Rectal smooth muscle tissue (tissue), 1 donor: ENCODE measurements around the gene TMEM184C.
A peak's percentile ranks its signal among the peaks of the same experiment; 100 is the strongest.

ENCODE experiments used
- H3K27ac ChIP-seq: one replicate; pipeline ENCODE4 v1.7.0; 2013; ENCODE audit warnings: low read depth, low read length, inconsistent platforms
- H3K27me3 ChIP-seq: one replicate; pipeline ENCODE4 v1.7.0; 2013; ENCODE audit warnings: low read length; ENCODE audit not compliant: control insufficient read depth, insufficient read depth
- H3K36me3 ChIP-seq: one replicate; pipeline ENCODE4 v1.7.0; 2013; ENCODE audit warnings: low read length; ENCODE audit not compliant: control insufficient read depth, insufficient read depth
- H3K4me1 ChIP-seq: one replicate; pipeline ENCODE4 v1.7.0; 2013; ENCODE audit warnings: low read length; ENCODE audit not compliant: control insufficient read depth, insufficient read depth
- H3K4me3 ChIP-seq: one replicate; pipeline ENCODE4 v1.7.0; 2013; ENCODE audit warnings: low read length
- H3K9ac ChIP-seq: one replicate; pipeline ENCODE4 v1.7.0; 2013; ENCODE audit warnings: low read length

The TMEM184C gene

GRCh38 chr4:147617173-147617840 is at the start of gene TMEM184C:
Gene TMEM184C, plus strand, starts transcription at chr4:147617397. Its CDS starts 560 bp downstream, at chr4:147617957.
- Histone ChIP-seq H3K27ac (peak within 1 kb of the TSS; percentile 73), H3K9ac (peak within 1 kb of the TSS; percentile 76), H3K4me3 (peak within 1 kb of the TSS; percentile 95), H3K36me3 (no peaks in the 10 kb centered on the region), H3K27me3 (no peaks in the 10 kb centered on the region), H3K4me1 (peaks cover 4% of the 10 kb centered on the region)

GRCh38 chr4:147570616-147571015 is 46.6 kb upstream of the TMEM184C start:
- Histone ChIP-seq H3K4me1 (no peaks in the 10 kb centered on the region), H3K27ac (no peak overlapping the region), H3K9ac (no peak overlapping the region), H3K27me3 (no peaks in the 10 kb centered on the region), H3K4me3 (no peak overlapping the region), H3K36me3 (no peaks in the 10 kb centered on the region)

- no peak overlapping the region for H3K4me3 ChIP-seq
- H3K4me1 ChIP-seq = no peaks in the 10 kb centered on the region
- no peaks in the 10 kb centered on the region for H3K36me3 ChIP-seq
- H3K27me3 ChIP-seq = no peaks in the 10 kb centered on the region
- no peak overlapping the region for H3K27ac ChIP-seq
- no peak overlapping the region for H3K9ac ChIP-seq
These were observed 46.0 kb upstream of the TMEM184C start for GRCh38 chr4:147571036-147571770.

GRCh38 chr4:147576084-147576483 is 41.1 kb upstream of the TMEM184C start:
- no peaks in the 10 kb centered on the region for H3K36me3 ChIP-seq
- no peaks in the 10 kb centered on the region for H3K27me3 ChIP-seq
- no peak overlapping the region for H3K27ac ChIP-seq
- H3K9ac ChIP-seq = no peak overlapping the region
- no peaks in the 10 kb centered on the region for H3K4me1 ChIP-seq
- H3K4me3 ChIP-seq = no peak overlapping the region

GRCh38 chr4:147578051-147578476 is 39.1 kb upstream of the TMEM184C start:
- H3K9ac ChIP-seq = no peak overlapping the region
- H3K27me3 ChIP-seq = no peaks in the 10 kb centered on the region
- H3K27ac ChIP-seq = no peak overlapping the region
- no peaks in the 10 kb centered on the region for H3K4me1 ChIP-seq
- no peak overlapping the region for H3K4me3 ChIP-seq
- no peaks in the 10 kb centered on the region for H3K36me3 ChIP-seq

GRCh38 chr4:147578593-147578992 is 38.6 kb upstream of the TMEM184C start:
- no peak overlapping the region for H3K4me3 ChIP-seq
- H3K27me3 ChIP-seq = no peaks in the 10 kb centered on the region
- H3K9ac ChIP-seq = no peak overlapping the region
- H3K4me1 ChIP-seq = no peaks in the 10 kb centered on the region
- no peaks in the 10 kb centered on the region for H3K36me3 ChIP-seq
- no peak overlapping the region for H3K27ac ChIP-seq

- no peak overlapping the region for H3K4me3 ChIP-seq
- H3K27me3 ChIP-seq = no peaks in the 10 kb centered on the region
These were observed 36.8 kb upstream of the TMEM184C start for GRCh38 chr4:147580396-147580795.

GRCh38 chr4:147581606-147582350 is 35.4 kb upstream of the TMEM184C start:
- no peak overlapping the region for H3K27ac ChIP-seq
- H3K4me3 ChIP-seq = no peak overlapping the region
- H3K36me3 ChIP-seq = no peaks in the 10 kb centered on the region
- no peaks in the 10 kb centered on the region for H3K4me1 ChIP-seq
- H3K9ac ChIP-seq = no peak overlapping the region
- H3K27me3 ChIP-seq = no peaks in the 10 kb centered on the region

More at GRCh38 chr4:147580396-147580795, 36.8 kb upstream of the TMEM184C start:
- Histone ChIP-seq H3K36me3 (no peaks in the 10 kb centered on the region), H3K27ac (no peak overlapping the region), H3K4me1 (no peaks in the 10 kb centered on the region), H3K9ac (no peak overlapping the region)

GRCh38 chr4:147582386-147583060 is 34.7 kb upstream of the TMEM184C start:
- Histone ChIP-seq H3K9ac (no peak overlapping the region), H3K4me3 (no peak overlapping the region), H3K4me1 (no peaks in the 10 kb centered on the region), H3K27ac (no peak overlapping the region), H3K27me3 (no peaks in the 10 kb centered on the region), H3K36me3 (no peaks in the 10 kb centered on the region)

- no peak overlapping the region for H3K9ac ChIP-seq
- no peak overlapping the region for H3K27ac ChIP-seq
- H3K4me3 ChIP-seq = no peak overlapping the region
- H3K27me3 ChIP-seq = no peaks in the 10 kb centered on the region
- no peaks in the 10 kb centered on the region for H3K36me3 ChIP-seq
- no peaks in the 10 kb centered on the region for H3K4me1 ChIP-seq
These were observed 33.3 kb upstream of the TMEM184C start for GRCh38 chr4:147583876-147584275.

GRCh38 chr4:147586032-147586431 is 31.2 kb upstream of the TMEM184C start:
- Histone ChIP-seq H3K36me3 (no peaks in the 10 kb centered on the region), H3K4me1 (no peaks in the 10 kb centered on the region), H3K4me3 (no peak overlapping the region), H3K9ac (no peak overlapping the region), H3K27me3 (no peaks in the 10 kb centered on the region), H3K27ac (no peak overlapping the region)

GRCh38 chr4:147586637-147587036 is 30.6 kb upstream of the TMEM184C start:
- Histone ChIP-seq H3K4me1 (no peaks in the 10 kb centered on the region), H3K27ac (no peak overlapping the region), H3K36me3 (no peaks in the 10 kb centered on the region), H3K9ac (no peak overlapping the region), H3K27me3 (no peaks in the 10 kb centered on the region), H3K4me3 (no peak overlapping the region)
